Measurements from ENCODE around the gene TMEM151B.

TMEM151B gene

GRCh38 chr6:44251576-44252524 is 18.4 kb upstream of the TMEM151B start:
- DNase-seq, result no peak

GRCh38 chr6:44253307-44254101 is 16.7 kb upstream of the TMEM151B start:
- DNase-seq, result peak; percentile 52

DNA sequence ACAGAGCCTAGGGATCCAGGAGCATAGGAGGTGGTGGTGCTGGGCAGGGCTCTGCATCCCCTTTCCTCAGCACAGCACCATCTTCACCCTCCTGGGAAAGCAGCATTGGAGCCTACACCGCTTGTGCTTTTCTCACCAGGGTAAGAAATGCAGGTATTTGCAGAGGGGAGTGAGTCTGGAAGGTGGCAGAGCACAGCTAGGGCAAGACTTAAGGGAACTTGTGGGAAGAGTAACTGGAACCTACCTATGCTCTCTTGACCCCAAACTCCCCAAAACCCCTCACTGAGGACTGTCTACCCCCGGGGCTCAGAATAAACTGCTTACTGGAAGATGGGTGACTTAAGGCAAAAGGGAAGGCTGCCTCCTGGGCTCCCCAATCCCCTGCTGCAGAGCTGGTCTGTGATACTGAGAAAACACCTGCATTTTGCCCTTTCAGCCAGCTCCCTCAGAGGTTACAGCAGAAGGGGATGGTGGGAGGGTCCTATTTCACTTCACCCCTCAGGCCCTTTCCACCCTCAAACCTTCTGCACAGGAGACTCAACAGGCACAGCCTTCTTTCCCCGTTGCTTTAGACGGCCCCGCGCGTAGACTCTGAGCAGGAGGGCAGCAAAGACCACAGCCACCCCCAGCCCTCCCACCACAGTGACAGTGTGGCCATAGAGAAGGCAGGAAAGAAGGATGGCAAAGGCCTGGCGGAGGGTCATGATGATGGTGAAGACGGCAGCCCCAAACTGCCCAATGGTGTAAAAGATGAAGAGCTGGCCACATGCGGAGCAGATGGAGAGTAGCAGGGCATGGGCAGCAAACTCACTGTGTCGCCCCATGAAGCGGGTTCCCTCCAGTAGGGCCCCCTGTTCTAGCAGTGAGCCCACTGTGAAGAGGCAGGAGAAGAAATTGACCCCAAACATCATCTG is 15.8 kb upstream of the TMEM151B start:
- no peak for DNase-seq

DNA sequence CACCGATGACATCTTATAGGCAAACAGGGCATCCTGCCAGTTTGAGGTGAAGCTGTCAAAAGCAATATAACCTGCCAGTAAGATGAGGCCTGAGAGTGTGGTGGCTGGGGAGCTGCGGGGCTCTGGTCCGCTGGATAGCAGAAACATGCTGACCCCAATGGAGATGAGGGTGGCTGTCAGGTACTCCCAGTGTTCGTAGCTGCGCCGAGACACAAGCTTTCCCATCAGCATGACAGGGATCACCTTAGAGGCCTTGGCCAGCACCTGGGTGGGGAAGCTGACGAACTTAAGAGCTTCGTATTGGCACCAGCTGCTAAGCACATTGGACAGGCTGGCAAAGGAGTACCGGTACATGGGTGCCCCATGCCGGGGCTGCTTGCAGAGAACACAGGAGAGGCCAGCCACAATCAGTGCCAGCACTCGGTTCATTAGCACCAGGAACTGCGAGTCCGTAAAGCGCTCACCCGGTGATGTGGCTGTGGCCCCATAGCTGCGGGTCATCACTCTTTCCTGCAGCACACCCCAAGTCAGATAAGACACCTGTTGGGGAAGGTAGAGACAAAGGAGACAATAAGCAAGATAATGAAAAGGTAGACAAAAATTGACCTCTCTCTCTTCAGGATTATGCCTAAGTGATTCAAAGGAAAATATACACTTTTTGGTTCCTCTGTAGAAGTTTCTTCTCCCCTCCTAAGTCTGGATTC is 15.0 kb upstream of the TMEM151B start:
- no peak for DNase-seq

- DNase-seq, result peak; percentile 17
Measured at GRCh38 chr6:44255871-44256774, 14.1 kb upstream of the TMEM151B start.

DNA sequence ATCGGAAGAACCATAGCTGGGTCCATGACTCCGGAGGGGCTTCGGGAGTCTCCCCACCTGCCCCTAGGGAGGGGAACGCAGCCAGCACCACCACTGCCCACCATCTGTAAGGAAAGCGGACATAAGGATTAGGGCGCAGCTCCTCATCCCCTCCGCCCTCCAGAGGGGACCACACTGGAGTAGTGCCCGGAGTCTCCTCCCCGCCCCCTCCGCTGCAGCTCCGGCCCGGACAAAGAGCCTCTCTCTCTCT is 13.6 kb upstream of the TMEM151B start:
- DNase-seq, result no peak

- peak; percentile 52 for DNase-seq
Measured at GRCh38 chr6:44257025-44257752, 13.1 kb upstream of the TMEM151B start, which contains the start of gene SLC35B2. Gene SLC35B2, minus strand, starts transcription at chr6:44257528. Its CDS starts 118 bp downstream, at chr6:44257410.

GRCh38 chr6:44257753-44258324 is 12.4 kb upstream of the TMEM151B start:
- DNase-seq, result no peak

- DNase-seq, result no peak
Measured at GRCh38 chr6:44258325-44258863, 11.9 kb upstream of the TMEM151B start.

DNA sequence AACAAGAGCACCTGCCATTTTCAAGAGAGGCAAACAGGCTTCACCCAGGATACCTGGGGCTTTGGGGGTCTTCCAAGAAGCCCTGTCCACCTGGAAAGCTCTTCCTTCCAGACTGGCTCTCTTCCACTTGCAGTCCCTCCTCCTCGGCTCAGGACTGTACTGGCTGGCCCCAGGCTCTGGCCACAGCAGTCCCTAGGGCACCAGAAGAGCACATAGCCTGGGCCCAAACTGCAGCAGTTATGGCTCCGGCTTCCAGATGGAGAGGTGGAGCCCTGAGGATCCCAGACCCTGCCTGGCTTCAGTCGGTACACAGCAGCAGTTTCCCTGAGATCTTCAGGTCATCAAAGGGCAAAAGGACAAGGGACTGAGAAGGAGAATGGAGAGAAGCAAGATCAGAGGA is 11.3 kb upstream of the TMEM151B start:
- DNase-seq, result no peak

GRCh38 chr6:44260011-44260410 is 10.2 kb upstream of the TMEM151B start:
- no peak for DNase-seq

DNA sequence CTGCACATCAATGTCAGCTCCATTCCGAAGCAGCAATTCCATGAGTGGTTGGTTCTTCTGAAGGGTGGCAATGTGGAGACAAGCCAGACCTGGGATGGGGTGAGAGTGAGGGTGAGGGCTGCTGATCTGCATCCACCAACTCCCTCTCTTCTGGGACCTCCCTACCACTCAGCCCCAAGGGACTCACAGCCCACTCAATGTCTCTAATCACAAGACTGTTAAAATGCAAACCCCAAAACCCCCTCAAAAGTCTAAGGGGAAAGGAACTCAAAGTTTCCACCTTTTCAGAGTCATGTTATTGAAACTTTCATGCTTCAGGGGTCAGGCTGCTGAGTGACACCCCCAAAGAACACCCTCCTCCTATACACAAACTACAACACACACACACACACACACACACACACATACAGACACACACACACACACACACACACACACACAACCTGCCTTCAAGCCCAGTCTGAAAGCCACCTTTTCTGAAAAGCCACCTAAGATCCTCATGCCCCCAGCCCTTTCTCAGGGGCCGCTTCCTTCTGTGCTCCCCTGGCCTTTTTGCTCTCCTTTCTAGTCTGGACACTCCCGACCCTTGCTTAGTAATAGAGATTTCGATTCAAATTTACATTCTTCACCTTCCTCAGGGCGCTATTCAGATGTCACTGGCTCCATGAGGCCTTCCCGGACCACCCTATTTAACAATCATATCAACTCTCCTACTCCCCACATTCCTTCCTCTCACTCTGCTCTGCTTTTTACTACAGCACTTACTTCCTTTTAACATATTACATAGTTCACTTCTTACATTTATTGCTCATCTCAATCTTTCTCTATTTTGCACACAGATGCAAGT is 9.6 kb upstream of the TMEM151B start:
- DNase-seq, result no peak

- no peak for DNase-seq
Measured at GRCh38 chr6:44261581-44261980, 8.7 kb upstream of the TMEM151B start.

GRCh38 chr6:44262467-44263353 is 7.5 kb upstream of the TMEM151B start:
- no peak for DNase-seq

GRCh38 chr6:44263354-44264100 is 6.7 kb upstream of the TMEM151B start:
- DNase-seq, result peak; percentile 37

DNA sequence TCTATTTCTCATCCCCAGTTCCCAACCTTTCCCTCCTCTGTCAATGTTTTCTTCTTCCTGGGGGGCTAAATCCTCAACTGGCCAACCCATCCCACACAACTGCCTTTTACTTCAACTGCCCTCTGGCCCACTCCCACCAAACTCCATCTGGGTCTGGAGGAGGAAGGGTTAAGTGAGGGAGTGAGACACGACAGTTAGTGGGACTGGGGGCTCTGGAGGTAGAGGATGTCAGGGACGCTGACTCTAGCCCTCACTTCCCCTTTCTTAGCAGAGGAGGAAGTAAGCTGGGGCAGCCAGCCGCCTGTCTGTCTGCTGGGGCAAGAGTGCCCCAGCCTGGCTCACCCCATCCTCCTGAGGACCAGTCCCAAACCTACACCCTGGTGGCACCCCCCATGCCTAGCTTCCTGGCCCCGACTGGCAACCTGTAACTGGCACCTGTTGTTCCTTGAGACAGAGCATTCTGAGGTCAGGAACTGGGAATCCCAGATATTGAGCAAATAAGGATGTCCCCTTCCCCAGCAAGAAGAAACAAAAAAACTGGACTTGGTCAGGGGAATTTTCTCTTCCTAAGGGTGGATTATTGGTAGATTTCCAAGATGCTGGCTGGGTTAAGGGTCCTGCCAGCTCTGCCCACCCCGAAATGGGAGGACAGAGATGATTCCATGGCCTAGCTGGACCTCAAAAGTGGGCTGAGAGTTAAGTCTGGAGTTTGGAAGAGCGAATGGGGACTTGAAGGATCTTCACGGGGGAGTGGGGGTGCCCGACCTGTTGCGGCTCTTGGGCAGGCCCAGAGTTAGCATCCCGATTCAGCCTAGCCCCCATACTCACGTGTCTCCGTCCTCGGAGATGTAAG is 5.9 kb upstream of the TMEM151B start:
- DNase-seq, result no peak

All from effector CD8-positive, alpha-beta T cell (primary cell).